Fibroblast of lung (primary cell): ENCODE results near the gene CDKAL1. TPM values are rescaled to one million over a fixed set of nuclear protein-coding genes. Genes with fewer than 3 reads are reported as not detected.

Source experiments
- DNase-seq, 2 donors: peaks; one replicate each; pipeline versions ENCODE4 v3.0.0 to v3.0.0-alpha.2; 2010; ENCODE audit warnings: low read depth in 2 of 2
- H2AFZ ChIP-seq: 2 replicates; pipeline ENCODE4 v1.5.1; 2012; ENCODE audit warnings: low read length, control low read depth, inconsistent platforms
- H3K27ac ChIP-seq: 2 replicates; pipeline ENCODE4 v1.5.1; 2011; ENCODE audit warnings: low read length, control low read depth; ENCODE audit not compliant: insufficient read depth
- H3K27me3 ChIP-seq: 2 replicates; pipeline ENCODE4 v1.5.1; 2011; ENCODE audit warnings: mild to moderate bottlenecking, low read length; ENCODE audit not compliant: control insufficient read depth, insufficient read depth
- H3K36me3 ChIP-seq: 2 replicates; pipeline ENCODE4 v1.5.1; 2011; ENCODE audit warnings: low read length; ENCODE audit not compliant: control insufficient read depth, insufficient read depth
- H3K4me1 ChIP-seq: 2 replicates; pipeline ENCODE4 v1.5.1; 2011; ENCODE audit warnings: low read length; ENCODE audit not compliant: control insufficient read depth, insufficient read depth; ENCODE audit errors: extremely low read depth
- H3K4me2 ChIP-seq: 2 replicates; pipeline ENCODE4 v1.5.1; 2011; ENCODE audit warnings: low read length, control low read depth; ENCODE audit not compliant: insufficient read depth; ENCODE audit errors: extremely low read depth
- H3K4me3 ChIP-seq, 4 experiments: fragments of 200-600 bp in 1 of 4; sonication (generic) in 1 of 4; replicated peaks in 1 of 4; 2 replicates each; pipeline ENCODE4 v1.5.1; 2011 to 2016; ENCODE audit warnings: low read length in 4 of 4, low read depth in 3 of 4, mild to moderate bottlenecking in 3 of 4, control low read depth in 2 of 4, inconsistent platforms in 1 of 4, mixed read lengths in 1 of 4; ENCODE audit not compliant: insufficient read depth in 1 of 4; ENCODE audit errors: control extremely low read depth in 1 of 4
- H3K79me2 ChIP-seq: 2 replicates; pipeline ENCODE4 v1.5.1; 2012; ENCODE audit warnings: mild to moderate bottlenecking, low read length, inconsistent platforms; ENCODE audit not compliant: control insufficient read depth, insufficient read depth
- H3K9ac ChIP-seq: 2 replicates; pipeline ENCODE4 v1.5.1; 2011; ENCODE audit warnings: mild to moderate bottlenecking, low read length, control low read depth; ENCODE audit not compliant: insufficient read depth
- H3K9me3 ChIP-seq: 2 replicates; pipeline ENCODE4 v1.5.1; 2012; ENCODE audit warnings: low read depth, low read length; ENCODE audit not compliant: control insufficient read depth, insufficient read depth
- H4K20me1 ChIP-seq: 2 replicates; pipeline ENCODE4 v1.5.1; 2011; ENCODE audit warnings: low read length; ENCODE audit not compliant: control insufficient read depth, insufficient read depth; ENCODE audit errors: extremely low read depth
- EZH2 ChIP-seq: IDR thresholded peaks from 2 replicates; pipeline ENCODE4 v1.5.1; 2012; ENCODE audit warnings: low read length, control low read depth, mild to moderate bottlenecking; ENCODE audit errors: missing control alignments
- polyA plus RNA-seq, 2 donors: library from polyadenylated mRNA; depleted of rRNA in 1 of 2; stranded (reverse) in 1 of 2; unstranded in 1 of 2; fragments of >200 nt; gene quantifications; 2 replicates each; pipeline ENCODE4 v1.2.1, GENCODE V29; 2011 to 2012; ENCODE audit warnings: missing spikeins in 1 of 2
- total RNA-seq: library from RNA; depleted of rRNA; stranded (reverse); fragments of >200 nt; gene quantifications from 2 replicates; pipeline ENCODE4 v1.2.1, GENCODE V29; 2014
- TF ChIP-seq, protein P1 (sequence below), 2 donors: IDR thresholded peaks in 1 of 2; conservative IDR thresholded peaks in 1 of 2; 1 replicate in 1 of 2; 2 replicates in 1 of 2; pipeline ENCODE4 v1.5.1; 2011 to 2012; ENCODE audit warnings: low read length in 2 of 2, control low read depth in 1 of 2, inconsistent platforms in 1 of 2, low read depth in 1 of 2, mild to moderate bottlenecking in 1 of 2

The CDKAL1 gene
- total and polyA plus RNA-seq, 2 donors (not counting 1 experiment from before 2014, with no cell fraction given): 7.4 to 15.0 TPM

DNA sequence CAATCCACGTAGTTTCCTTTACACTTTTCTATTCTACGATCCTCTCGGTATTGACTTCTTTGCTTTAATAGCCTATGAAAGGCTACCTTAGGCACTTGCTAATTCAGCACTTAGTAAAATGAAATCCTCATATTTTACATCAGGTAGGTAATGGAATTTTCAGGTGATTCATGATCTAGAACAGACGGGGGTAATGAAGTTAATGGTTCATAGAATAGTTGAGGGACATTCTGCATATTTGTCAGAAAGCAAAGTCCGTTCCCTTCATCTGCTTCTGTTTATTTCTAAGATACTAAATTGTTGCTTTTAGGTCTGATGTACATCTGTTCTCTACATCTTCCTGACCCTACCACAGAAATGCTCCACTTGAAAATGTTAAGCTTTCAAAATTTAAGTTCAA, 431.7 kb downstream of the CDKAL1 start:
- Histone ChIP-seq H3K79me2 (no peaks in the 10 kb centered on the region), H3K27me3 (no peaks in the 10 kb centered on the region), H3K4me3 (no peak overlapping the region), H3K9me3 (no peaks in the 10 kb centered on the region), H4K20me1 (no peaks in the 10 kb centered on the region), H3K4me1 (no peaks in the 10 kb centered on the region), H3K4me2 (no peak overlapping the region), H3K27ac (no peak overlapping the region), H2AFZ (no peak overlapping the region), H3K36me3 (no peaks in the 10 kb centered on the region), H3K9ac (no peak overlapping the region)
- no peak for DNase-seq
- TF ChIP-seq, protein P1, sequence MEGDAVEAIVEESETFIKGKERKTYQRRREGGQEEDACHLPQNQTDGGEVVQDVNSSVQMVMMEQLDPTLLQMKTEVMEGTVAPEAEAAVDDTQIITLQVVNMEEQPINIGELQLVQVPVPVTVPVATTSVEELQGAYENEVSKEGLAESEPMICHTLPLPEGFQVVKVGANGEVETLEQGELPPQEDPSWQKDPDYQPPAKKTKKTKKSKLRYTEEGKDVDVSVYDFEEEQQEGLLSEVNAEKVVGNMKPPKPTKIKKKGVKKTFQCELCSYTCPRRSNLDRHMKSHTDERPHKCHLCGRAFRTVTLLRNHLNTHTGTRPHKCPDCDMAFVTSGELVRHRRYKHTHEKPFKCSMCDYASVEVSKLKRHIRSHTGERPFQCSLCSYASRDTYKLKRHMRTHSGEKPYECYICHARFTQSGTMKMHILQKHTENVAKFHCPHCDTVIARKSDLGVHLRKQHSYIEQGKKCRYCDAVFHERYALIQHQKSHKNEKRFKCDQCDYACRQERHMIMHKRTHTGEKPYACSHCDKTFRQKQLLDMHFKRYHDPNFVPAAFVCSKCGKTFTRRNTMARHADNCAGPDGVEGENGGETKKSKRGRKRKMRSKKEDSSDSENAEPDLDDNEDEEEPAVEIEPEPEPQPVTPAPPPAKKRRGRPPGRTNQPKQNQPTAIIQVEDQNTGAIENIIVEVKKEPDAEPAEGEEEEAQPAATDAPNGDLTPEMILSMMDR (conservative IDR thresholded peaks at IDR 0.05 in 1 of 2, IDR thresholded peaks at IDR 0.05 in 1 of 2; ENCODE audit: low read depth in 1 of 2, low read length in 2 of 2): no peak
- TF ChIP-seq EZH2: no peak

DNA sequence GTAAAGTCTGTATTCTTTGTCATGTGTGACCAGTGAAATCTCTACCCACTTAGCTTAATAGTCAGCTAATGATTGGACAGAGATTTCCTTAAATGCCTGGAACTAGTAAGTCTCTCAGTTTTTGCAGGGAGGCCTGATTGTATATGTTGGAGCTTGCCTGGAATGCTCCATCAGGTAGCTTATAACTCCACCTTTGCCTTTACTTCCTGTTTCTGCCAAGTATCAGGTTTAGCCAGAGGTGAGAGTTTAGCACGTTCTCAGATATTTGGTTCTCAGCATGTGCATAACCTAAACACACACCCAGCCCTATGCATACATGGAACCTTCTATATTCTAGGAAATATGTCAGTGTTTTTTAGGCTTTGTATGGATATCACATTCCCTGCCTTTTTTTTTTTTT, 435.3 kb downstream of the CDKAL1 start:
- Histone ChIP-seq H4K20me1 (no peaks in the 10 kb centered on the region), H3K27ac (no peak overlapping the region), H3K4me1 (no peaks in the 10 kb centered on the region), H3K9me3 (no peaks in the 10 kb centered on the region), H3K27me3 (no peaks in the 10 kb centered on the region), H3K4me2 (no peak overlapping the region), H2AFZ (no peak overlapping the region), H3K36me3 (no peaks in the 10 kb centered on the region), H3K79me2 (no peaks in the 10 kb centered on the region), H3K9ac (no peak overlapping the region), H3K4me3 (no peak overlapping the region)
- DNase-seq: no peak
- no peak for TF ChIP-seq EZH2
- TF ChIP-seq, protein P1 (conservative IDR thresholded peaks at IDR 0.05 in 1 of 2, IDR thresholded peaks at IDR 0.05 in 1 of 2; ENCODE audit: low read depth in 1 of 2, low read length in 2 of 2): no peak

DNA sequence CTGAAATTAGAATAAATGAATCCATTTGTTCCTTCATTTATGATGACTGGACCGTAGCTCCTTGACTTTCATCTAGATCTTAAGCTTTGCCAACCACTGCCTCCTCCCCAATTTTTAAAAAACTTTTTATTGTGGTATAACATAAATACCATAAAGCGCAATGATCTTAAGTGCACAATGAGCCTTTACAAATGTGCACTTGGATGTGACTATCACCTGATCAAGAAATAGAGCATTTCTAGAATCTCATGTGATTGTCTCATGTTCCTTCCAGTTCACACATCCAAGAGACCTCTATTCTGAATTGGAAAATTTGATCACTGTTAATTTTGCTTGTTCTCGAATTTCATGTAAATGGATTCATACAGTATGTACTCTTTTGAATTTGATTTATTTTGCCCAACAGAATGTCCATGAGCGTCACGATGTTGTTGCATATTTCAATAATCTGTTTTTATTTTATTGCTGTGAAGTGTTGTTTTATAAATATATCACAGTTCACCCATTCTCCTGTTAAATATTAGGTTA, 442.2 kb downstream of the CDKAL1 start:
- Histone ChIP-seq H3K27ac (no peak overlapping the region), H3K79me2 (no peaks in the 10 kb centered on the region), H3K27me3 (no peaks in the 10 kb centered on the region), H3K4me3 (no peak overlapping the region), H2AFZ (no peak overlapping the region), H3K36me3 (no peaks in the 10 kb centered on the region), H3K9me3 (no peaks in the 10 kb centered on the region), H4K20me1 (no peaks in the 10 kb centered on the region), H3K4me2 (no peak overlapping the region), H3K9ac (no peak overlapping the region), H3K4me1 (no peaks in the 10 kb centered on the region)
- DNase-seq: no peak
- TF ChIP-seq, protein P1 (conservative IDR thresholded peaks at IDR 0.05 in 1 of 2, IDR thresholded peaks at IDR 0.05 in 1 of 2; ENCODE audit: low read depth in 1 of 2, low read length in 2 of 2): no peak
- no peak for TF ChIP-seq EZH2
